Mammary epithelial cell (primary cell): ENCODE measurements around the gene KIFAP3.

ENCODE experiments used
- EZH2 ChIP-seq: IDR thresholded peaks from 2 replicates; pipeline ENCODE4 v1.6.1; 2012; ENCODE audit warnings: low read length, inconsistent platforms, borderline replicate concordance
- TF ChIP-seq, protein P1 (sequence below), 2 donors: IDR thresholded peaks in 1 of 2; conservative IDR thresholded peaks in 1 of 2; 2 replicates each; pipeline ENCODE4 v1.5.1; 2011 to 2012; ENCODE audit warnings: inconsistent platforms in 2 of 2, low read length in 2 of 2, mild to moderate bottlenecking in 2 of 2, control low read depth in 1 of 2, low read depth in 1 of 2; ENCODE audit not compliant: insufficient read depth in 1 of 2; ENCODE audit errors: extremely low read depth in 1 of 2

- TF ChIP-seq, protein P1, sequence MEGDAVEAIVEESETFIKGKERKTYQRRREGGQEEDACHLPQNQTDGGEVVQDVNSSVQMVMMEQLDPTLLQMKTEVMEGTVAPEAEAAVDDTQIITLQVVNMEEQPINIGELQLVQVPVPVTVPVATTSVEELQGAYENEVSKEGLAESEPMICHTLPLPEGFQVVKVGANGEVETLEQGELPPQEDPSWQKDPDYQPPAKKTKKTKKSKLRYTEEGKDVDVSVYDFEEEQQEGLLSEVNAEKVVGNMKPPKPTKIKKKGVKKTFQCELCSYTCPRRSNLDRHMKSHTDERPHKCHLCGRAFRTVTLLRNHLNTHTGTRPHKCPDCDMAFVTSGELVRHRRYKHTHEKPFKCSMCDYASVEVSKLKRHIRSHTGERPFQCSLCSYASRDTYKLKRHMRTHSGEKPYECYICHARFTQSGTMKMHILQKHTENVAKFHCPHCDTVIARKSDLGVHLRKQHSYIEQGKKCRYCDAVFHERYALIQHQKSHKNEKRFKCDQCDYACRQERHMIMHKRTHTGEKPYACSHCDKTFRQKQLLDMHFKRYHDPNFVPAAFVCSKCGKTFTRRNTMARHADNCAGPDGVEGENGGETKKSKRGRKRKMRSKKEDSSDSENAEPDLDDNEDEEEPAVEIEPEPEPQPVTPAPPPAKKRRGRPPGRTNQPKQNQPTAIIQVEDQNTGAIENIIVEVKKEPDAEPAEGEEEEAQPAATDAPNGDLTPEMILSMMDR (conservative IDR thresholded peaks at IDR 0.05 in 1 of 2, IDR thresholded peaks at IDR 0.05 in 1 of 2; ENCODE audit: extremely low read depth in 1 of 2, insufficient read depth in 1 of 2, low read depth in 1 of 2, low read length in 2 of 2), result no peak
- no peak for TF ChIP-seq EZH2
These were observed 25.2 kb downstream of the KIFAP3 start for GRCh38 chr1:170049176-170049800.
